Measurements from ENCODE around the gene GJC1. TPM values are rescaled to one million over a fixed set of nuclear protein-coding genes. Genes with fewer than 3 reads are reported as not detected.

GJC1 gene
- total and polyA plus RNA-seq, 2 experiments from 2014 or later, result 13.6 to 18.4 TPM

DNA sequence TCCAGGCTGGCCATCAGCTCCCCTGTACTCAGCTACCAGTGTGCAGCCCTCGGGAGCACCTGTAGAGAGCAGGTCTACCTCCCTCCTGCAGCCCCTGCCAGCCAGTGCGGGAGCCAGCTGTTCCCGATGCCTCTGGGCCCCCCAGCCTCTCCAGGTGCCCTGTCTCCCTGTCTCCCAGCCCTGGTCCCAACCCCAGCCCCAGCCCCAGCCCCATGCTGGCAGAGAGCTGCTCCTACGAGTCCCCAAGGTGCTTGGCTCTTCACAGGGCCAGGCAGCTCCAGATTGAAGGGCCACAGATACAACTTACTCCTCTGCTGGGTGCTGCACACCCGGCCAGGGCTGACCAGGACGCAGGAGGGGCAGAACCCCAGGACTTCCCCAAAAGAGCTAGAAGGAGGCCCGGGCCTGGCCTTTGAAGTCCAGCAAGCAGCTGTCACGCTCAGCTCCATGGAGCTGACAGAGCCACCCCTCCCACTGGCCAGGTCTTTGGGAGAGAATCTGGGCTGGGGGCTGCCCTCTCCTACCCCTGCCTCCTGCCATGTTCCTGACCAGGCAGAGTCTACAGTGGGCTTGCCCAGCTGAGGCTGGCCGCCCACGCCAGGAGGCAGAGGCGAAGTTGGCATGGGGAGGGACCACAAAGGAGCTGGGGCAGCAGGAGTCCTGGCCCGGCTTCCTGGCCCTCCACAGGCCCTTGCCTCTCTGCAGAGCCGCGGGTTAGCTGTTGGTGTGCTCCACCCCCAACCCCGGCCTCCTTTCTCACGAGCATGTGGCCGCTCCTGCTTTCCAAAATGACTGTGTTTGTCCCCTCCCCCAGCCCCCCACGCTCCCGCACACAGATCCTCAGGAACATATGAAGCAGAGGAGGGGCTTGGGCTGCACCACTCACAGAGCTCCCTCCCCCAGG is 80.8 kb downstream of the GJC1 start:
- Histone ChIP-seq H3K79me2 (ENCODE audit: insufficient read depth) (no peaks in the 10 kb centered on the region), H3K9me3 (ENCODE audit: low read depth) (no peaks in the 10 kb centered on the region), H3K9me2 (ENCODE audit: insufficient read depth) (no peaks in the 10 kb centered on the region), H3K4me1 (ENCODE audit: insufficient read depth) (no peaks in the 10 kb centered on the region), H3F3A (ENCODE audit: insufficient read depth) (no peaks in the 10 kb centered on the region), H3K27me3 (replicated peaks; ENCODE audit: insufficient read depth) (no peaks in the 10 kb centered on the region), H3K36me3 (ENCODE audit: low read depth) (no peaks in the 10 kb centered on the region), H4K20me1 (ENCODE audit: insufficient read depth) (no peaks in the 10 kb centered on the region), H2AFZ (no peak overlapping the region), H3K4me3 (no peak overlapping the region), H3K4me2 (ENCODE audit: unreplicated experiment) (no peak overlapping the region), H3K27ac (no peak overlapping the region), H3K9ac (no peak overlapping the region)
- 84 to 91% methylated on average over 11 to 19 of the region's 19 CpGs for WGBS, 2 experiments (ENCODE audit: low coverage in 1 of 2, low lambda C conversion rate in 2 of 2, missing lambda C conversion rate in 2 of 2)
- in situ Hi-C loops (cut with MboI), result no loop called here
- no peak for TF ChIP-seq EZH2phosphoT487 (IDR thresholded peaks at IDR 0.05; ENCODE audit: insufficient read depth, low read depth)
- DNase-seq, result no peak

Other genes with a start within 250 kb of the GJC1 start
- gene MEIOC, start 173.8 kb downstream of the GJC1 start, total RNA-seq (2014; rRNA removed; shearing (Covaris generic)), result not detected in 2 replicates
- gene MEIOC, start 173.8 kb downstream of the GJC1 start, polyA plus RNA-seq (2016; fragmentation: Nextera tagmentation; extraction: Ambion mirVana), result 0.34 and 0.65 TPM in 2 replicates
- gene CCDC43, start 140.5 kb downstream of the GJC1 start, total RNA-seq (2014; rRNA removed; shearing (Covaris generic)), result 25.7 and 31.0 TPM in 2 replicates
- 33.7 and 34.9 TPM in 2 replicates for gene CCDC43, start 140.5 kb downstream of the GJC1 start, polyA plus RNA-seq (2016; fragmentation: Nextera tagmentation; extraction: Ambion mirVana)
- 3.8 and 6.5 TPM in 2 replicates for gene DBF4B, start 121.6 kb downstream of the GJC1 start, total RNA-seq (2014; rRNA removed; shearing (Covaris generic))
- 2.6 and 3.2 TPM in 2 replicates for gene DBF4B, start 121.6 kb downstream of the GJC1 start, polyA plus RNA-seq (2016; fragmentation: Nextera tagmentation; extraction: Ambion mirVana)
- gene ADAM11, start 71.3 kb downstream of the GJC1 start, total RNA-seq (2014; rRNA removed; shearing (Covaris generic)), result 0.22 and 0.63 TPM in 2 replicates
- 0.09 and 0.20 TPM in 2 replicates for gene ADAM11, start 71.3 kb downstream of the GJC1 start, polyA plus RNA-seq (2016; fragmentation: Nextera tagmentation; extraction: Ambion mirVana)
- not detected in 2 replicates for gene HIGD1B, start 17.6 kb upstream of the GJC1 start, total RNA-seq (2014; rRNA removed; shearing (Covaris generic))
- gene HIGD1B, start 17.6 kb upstream of the GJC1 start, polyA plus RNA-seq (2016; fragmentation: Nextera tagmentation; extraction: Ambion mirVana), result not detected in 2 replicates
- 63.7 and 71.2 TPM in 2 replicates for gene EFTUD2, start 69.2 kb upstream of the GJC1 start, total RNA-seq (2014; rRNA removed; shearing (Covaris generic))
- 60.1 and 60.4 TPM in 2 replicates for gene EFTUD2, start 69.2 kb upstream of the GJC1 start, polyA plus RNA-seq (2016; fragmentation: Nextera tagmentation; extraction: Ambion mirVana)
- gene GFAP, start 85.2 kb upstream of the GJC1 start, total RNA-seq (2014; rRNA removed; shearing (Covaris generic)), result 1.1 TPM in 1 of 2 replicates, not detected in the other
- gene GFAP, start 85.2 kb upstream of the GJC1 start, polyA plus RNA-seq (2016; fragmentation: Nextera tagmentation; extraction: Ambion mirVana), result 0.49 and 0.52 TPM in 2 replicates
- gene KIF18B, start 117.5 kb upstream of the GJC1 start, total RNA-seq (2014; rRNA removed; shearing (Covaris generic)), result 1.4 and 2.1 TPM in 2 replicates
- gene KIF18B, start 117.5 kb upstream of the GJC1 start, polyA plus RNA-seq (2016; fragmentation: Nextera tagmentation; extraction: Ambion mirVana), result 4.5 and 4.6 TPM in 2 replicates
- gene C1QL1, start 138.0 kb upstream of the GJC1 start, total RNA-seq (2014; rRNA removed; shearing (Covaris generic)), result 0.86 TPM in 1 of 2 replicates, not detected in the other
- gene C1QL1, start 138.0 kb upstream of the GJC1 start, polyA plus RNA-seq (2016; fragmentation: Nextera tagmentation; extraction: Ambion mirVana), result 0.14 and 0.77 TPM in 2 replicates
- gene DCAKD, start 221.3 kb upstream of the GJC1 start, total RNA-seq (2014; rRNA removed; shearing (Covaris generic)), result 37.1 and 45.8 TPM in 2 replicates
- gene DCAKD, start 221.3 kb upstream of the GJC1 start, polyA plus RNA-seq (2016; fragmentation: Nextera tagmentation; extraction: Ambion mirVana), result 24.8 and 28.0 TPM in 2 replicates
- 59.4 and 61.8 TPM in 2 replicates for gene NMT1, start 231.0 kb upstream of the GJC1 start, total RNA-seq (2014; rRNA removed; shearing (Covaris generic))
- 95.7 and 96.1 TPM in 2 replicates for gene NMT1, start 231.0 kb upstream of the GJC1 start, polyA plus RNA-seq (2016; fragmentation: Nextera tagmentation; extraction: Ambion mirVana)

Data from GM23248 (cell line).